Gastroesophageal sphincter (tissue), 4 donors: ENCODE data around the gene NOTCH4. TPM values are rescaled to one million over a fixed set of nuclear protein-coding genes. Genes with fewer than 3 reads are reported as not detected.
A peak's percentile ranks its signal among the peaks of the same experiment; 100 is the strongest.
"Not testable (repeated sequence)": the region's sequence is repeated elsewhere in the genome, so short reads cannot be mapped to it uniquely, and the experiment has no call there.

Experiments
- ATAC-seq: fragments of 150-250 bp; one replicate; pipeline ENCODE4 v1.9.1; 2016; ENCODE audit warnings: mild to moderate bottlenecking, moderate library complexity
- H3K27ac ChIP-seq, 4 donors: fragments of 200-600 bp; sonication (generic) in 3 of 4; 1 replicate in 3 of 4; 2 replicates in 1 of 4; pipeline ENCODE4 v1.5.1; 2016 to 2019
- H3K27me3 ChIP-seq: fragments of 200-600 bp; sonication (generic); one replicate; pipeline ENCODE4 v1.5.1; 2019
- H3K36me3 ChIP-seq, 2 donors: fragments of 200-600 bp; sonication (generic); one replicate each; pipeline ENCODE4 v1.5.1; 2019; ENCODE audit warnings: control low read depth in 1 of 2
- H3K4me1 ChIP-seq, 3 donors: fragments of 200-600 bp; sonication (generic); 1 replicate in 2 of 3; 2 replicates in 1 of 3; pipeline ENCODE4 v1.5.1; 2016 to 2019; ENCODE audit warnings: control low read depth in 2 of 3
- H3K4me3 ChIP-seq, 2 donors: fragments of 200-600 bp; sonication (generic); one replicate each; pipeline ENCODE4 v1.5.1; 2019; ENCODE audit warnings: mild to moderate bottlenecking in 1 of 2, moderate library complexity in 1 of 2
- H3K9me3 ChIP-seq, 3 donors: fragments of 200-600 bp; sonication (generic); one replicate each; pipeline ENCODE4 v1.5.1; 2017 to 2019; ENCODE audit warnings: control low read depth in 2 of 3
- CTCF ChIP-seq, 4 experiments: fragments of 200-600 bp in 2 of 4; fragments of 450-650 bp in 2 of 4; sonication (generic) in 1 of 4; IDR thresholded peaks; one replicate each; pipeline ENCODE4 v1.5.1; 2017 to 2019; ENCODE audit warnings: antibody characterized with exemption in 4 of 4, mild to moderate bottlenecking in 2 of 4, moderate library complexity in 2 of 4
- EP300 ChIP-seq: sonication (generic); formaldehyde crosslinking; IDR thresholded peaks from one replicate; pipeline ENCODE4 v1.6.1; 2017; ENCODE audit warnings: antibody characterized with exemption, mild to moderate bottlenecking
- POLR2A ChIP-seq, 2 donors: fragments of 450-650 bp; IDR thresholded peaks; one replicate each; pipeline ENCODE4 v1.6.1; 2017; ENCODE audit warnings: antibody characterized with exemption in 2 of 2, mild to moderate bottlenecking in 2 of 2, moderate library complexity in 1 of 2
- POLR2AphosphoS5 ChIP-seq: sonication (generic); formaldehyde crosslinking; IDR thresholded peaks from one replicate; pipeline ENCODE4 v1.6.1; 2017; ENCODE audit warnings: antibody characterized with exemption
- WGBS, 2 donors: methylation state at CpG; one replicate each; pipeline ENCODE4 v1.1.5; 2018; ENCODE audit warnings: low coverage in 1 of 2; 5-methylcytosine and 5-hydroxymethylcytosine counted together
- total RNA-seq, 4 donors: library from RNA; depleted of rRNA; stranded (reverse); fragments of >200 nt; gene quantifications; one replicate each; pipeline ENCODE4 v1.1.0, GENCODE V29; 2016

Gene NOTCH4
- total RNA-seq, 4 donors from 2014 or later: 10.9 to 26.0 (median 13.2) TPM

- WGBS, 2 donors: 1 to 8% methylated on average over 3 to 7 of the region's 13 CpGs
Observed at GRCh38 chr6:32188381-32189068, 35.3 kb downstream of the NOTCH4 start.

DNA sequence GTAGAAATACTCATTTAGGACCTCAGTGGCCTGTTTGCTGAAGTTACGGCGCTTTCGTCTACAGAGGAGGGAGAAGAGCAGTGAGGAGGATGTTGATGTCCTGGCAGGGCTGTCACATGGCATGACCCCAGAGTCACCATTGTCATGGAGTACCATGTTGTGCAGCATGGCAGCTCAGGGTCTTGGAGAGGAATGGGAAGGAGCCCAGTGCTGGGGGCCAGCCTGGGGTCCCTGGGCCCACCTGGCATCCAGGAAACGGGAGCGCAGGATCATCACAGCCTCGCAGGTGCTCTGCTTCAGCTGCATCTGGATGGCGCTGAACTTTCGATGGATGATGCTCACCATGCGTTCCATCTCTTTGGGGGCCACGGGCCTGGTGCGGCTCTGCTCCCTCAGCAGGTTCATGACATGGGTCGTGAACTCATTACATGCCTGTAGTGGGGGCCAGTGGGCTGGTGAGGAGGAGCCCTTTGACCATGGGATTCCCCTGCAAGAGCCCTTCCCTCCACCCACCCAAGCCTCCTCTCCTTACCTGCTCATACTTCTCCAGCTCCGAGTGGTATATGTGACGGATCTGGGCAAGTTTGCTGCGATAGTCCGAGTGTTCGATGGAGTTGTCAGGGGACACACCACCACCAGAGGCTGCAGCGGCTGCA lies 36.0 kb downstream of the NOTCH4 start:
- 70% methylated on average over 2 of the region's 18 CpGs; no CpG with 5 or more reads in 1 of the 2 donors for WGBS, 2 donors
- Histone ChIP-seq H3K4me1 (peaks cover 0 to 84% (median 34%) of the 10 kb centered on the region in 3 donors), H3K4me3 (peak overlapping the region in 1 of 2 donors; percentile 89), H3K27ac (peak overlapping the region; percentile 97 to 99 (median 98)), H3K36me3 (peaks cover 0 to 35% of the 10 kb centered on the region in 2 donors)
- H3K27me3 ChIP-seq, H3K9me3 ChIP-seq, ATAC-seq: not testable (repeated sequence)

More at GRCh38 chr6:32188381-32189068, 35.3 kb downstream of the NOTCH4 start:
- peaks cover 0 to 28% of the 10 kb centered on the region in 2 donors for H3K36me3 ChIP-seq
- peaks cover 0 to 89% (median 34%) of the 10 kb centered on the region in 3 donors for H3K4me1 ChIP-seq
- peak overlapping the region; percentile 97 to 99 (median 98) for H3K27ac ChIP-seq
- no peaks in the 10 kb centered on the region for H3K27me3 ChIP-seq
- TF ChIP-seq POLR2AphosphoS5 (no peak), EP300 (no peak), POLR2A (IDR thresholded peaks at IDR 0.05) (no peak), CTCF (IDR thresholded peaks at IDR 0.05) (no peak)
- peak overlapping the region; percentile 89 to 98 for H3K4me3 ChIP-seq
- ATAC-seq: no peak
- H3K9me3 ChIP-seq: no peaks in the 10 kb centered on the region

DNA sequence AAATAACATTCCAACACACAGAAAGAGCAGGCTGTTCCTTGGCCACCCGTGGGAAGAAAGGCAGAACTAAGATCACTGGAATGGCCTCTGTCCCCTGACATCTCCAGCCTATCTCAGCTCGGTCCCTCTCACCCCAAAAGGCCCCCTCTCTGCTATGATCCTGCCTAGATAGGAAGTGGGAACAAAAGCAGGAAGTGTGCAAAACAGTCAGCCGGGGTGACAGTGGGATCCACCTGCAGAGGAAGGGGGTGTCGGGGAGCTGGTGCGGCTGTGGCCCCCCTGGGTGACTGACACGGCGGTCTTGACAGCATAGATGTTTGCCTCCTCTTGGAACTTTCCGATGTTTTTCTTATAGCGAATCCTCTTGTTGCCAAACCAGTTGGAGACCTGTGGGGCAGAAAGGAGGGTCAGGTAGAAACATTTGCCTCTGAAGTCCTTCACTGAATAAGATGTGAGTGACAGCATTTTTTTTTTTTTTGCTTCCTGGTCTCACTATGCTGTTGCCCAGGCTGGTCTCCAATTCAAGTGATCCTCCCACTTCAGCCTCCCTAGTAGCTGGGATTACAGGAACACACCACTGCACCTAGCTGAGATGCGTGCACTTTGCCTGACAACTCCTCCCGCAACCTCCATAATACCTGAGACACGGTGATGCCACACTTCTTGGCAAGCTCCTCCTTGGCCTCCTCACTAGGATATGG lies 36.7 kb downstream of the NOTCH4 start:
- 67 to 90% methylated on average over 4 to 11 of the region's 12 CpGs for WGBS, 2 donors
- Histone ChIP-seq H3K4me1 (peaks cover 0 to 84% (median 36%) of the 10 kb centered on the region in 3 donors), H3K27me3 (no peaks in the 10 kb centered on the region), H3K9me3 (no peaks in the 10 kb centered on the region), H3K4me3 (no peak overlapping the region), H3K27ac (peak overlapping the region; percentile 68 to 99 (median 98)), H3K36me3 (peaks cover 0 to 42% of the 10 kb centered on the region in 2 donors)
- no peak for TF ChIP-seq EP300
- TF ChIP-seq CTCF (IDR thresholded peaks at IDR 0.05): no peak
- no peak for TF ChIP-seq POLR2A (IDR thresholded peaks at IDR 0.05)
- TF ChIP-seq POLR2AphosphoS5: peak; percentile 2
- ATAC-seq: no peak

DNA sequence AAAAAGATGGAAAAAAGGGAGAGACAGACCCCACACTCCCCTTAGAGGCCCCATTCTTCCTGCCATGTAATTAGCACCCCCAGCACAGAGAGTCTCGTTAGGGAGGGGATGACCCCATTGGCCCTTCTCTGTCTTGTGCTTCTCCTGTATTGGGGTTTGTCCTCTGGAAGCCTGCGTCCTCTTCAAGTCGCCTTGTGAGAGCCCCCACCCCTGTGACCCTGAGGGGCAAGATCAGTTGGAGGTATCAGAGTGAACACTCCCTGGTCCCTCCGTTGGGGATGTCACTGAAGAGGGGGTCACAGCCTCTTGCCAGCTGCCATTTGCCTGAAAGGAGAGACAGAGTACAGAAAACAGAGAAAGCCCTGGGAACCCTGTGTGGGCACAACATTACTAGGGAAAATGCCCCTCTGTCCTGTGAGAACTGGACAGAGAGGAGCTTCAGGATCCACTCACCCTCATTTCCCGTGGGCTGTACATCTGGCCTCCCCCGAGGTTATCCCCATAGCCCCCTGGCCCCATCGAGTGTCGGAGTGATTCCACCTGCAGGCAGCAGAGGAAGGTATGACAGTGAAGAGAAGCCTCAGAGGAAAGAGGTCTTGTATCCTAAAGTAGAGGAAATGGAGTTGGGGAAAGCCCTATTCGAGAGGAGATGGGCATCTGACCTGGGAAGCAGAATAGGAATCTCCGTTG lies 37.6 kb downstream of the NOTCH4 start:
- H3K9me3 ChIP-seq, H3K27me3 ChIP-seq, ATAC-seq, H3K4me3 ChIP-seq: not testable (repeated sequence)
- WGBS, 2 donors: 17 to 45% methylated on average over 1 to 4 of the region's 10 CpGs
- Histone ChIP-seq H3K4me1 (peaks cover 0 to 84% (median 43%) of the 10 kb centered on the region in 3 donors), H3K27ac (peak overlapping the region; percentile 68 to 99 (median 98)), H3K36me3 (peaks cover 0 to 51% of the 10 kb centered on the region in 2 donors)

DNA sequence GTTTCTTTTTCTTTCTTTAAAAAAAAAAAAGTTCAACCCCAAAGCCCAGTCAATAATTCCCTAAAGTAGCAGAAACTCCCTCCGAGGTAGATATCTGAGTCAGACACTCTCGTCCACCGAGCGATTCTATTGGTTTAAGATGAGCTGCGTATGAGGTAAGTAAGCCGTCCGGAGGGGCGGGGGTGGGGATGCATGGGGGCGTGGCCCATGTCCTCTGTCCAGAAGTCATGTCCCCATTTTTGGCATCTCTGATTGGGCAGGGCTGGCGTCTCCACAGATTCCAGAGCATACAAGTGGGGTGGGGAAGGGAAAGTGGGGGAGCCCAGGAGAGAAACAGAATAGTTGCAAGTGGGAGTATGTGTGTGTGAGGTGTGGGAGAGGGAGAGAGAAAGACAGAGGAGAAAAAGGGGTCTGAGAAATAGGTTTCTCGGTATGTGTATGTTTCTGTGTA lies 38.2 kb downstream of the NOTCH4 start:
- WGBS, 2 donors: 7 to 17% methylated on average over 2 to 10 of the region's 11 CpGs
- Histone ChIP-seq H3K27ac (peak overlapping the region; percentile 68 to 99 (median 98)), H3K36me3 (peaks cover 0 to 56% of the 10 kb centered on the region in 2 donors), H3K4me1 (peaks cover 0 to 84% (median 43%) of the 10 kb centered on the region in 3 donors)
- not testable (repeated sequence) for H3K9me3 ChIP-seq, H3K4me3 ChIP-seq, H3K27me3 ChIP-seq
- peak; percentile 85 for ATAC-seq

DNA sequence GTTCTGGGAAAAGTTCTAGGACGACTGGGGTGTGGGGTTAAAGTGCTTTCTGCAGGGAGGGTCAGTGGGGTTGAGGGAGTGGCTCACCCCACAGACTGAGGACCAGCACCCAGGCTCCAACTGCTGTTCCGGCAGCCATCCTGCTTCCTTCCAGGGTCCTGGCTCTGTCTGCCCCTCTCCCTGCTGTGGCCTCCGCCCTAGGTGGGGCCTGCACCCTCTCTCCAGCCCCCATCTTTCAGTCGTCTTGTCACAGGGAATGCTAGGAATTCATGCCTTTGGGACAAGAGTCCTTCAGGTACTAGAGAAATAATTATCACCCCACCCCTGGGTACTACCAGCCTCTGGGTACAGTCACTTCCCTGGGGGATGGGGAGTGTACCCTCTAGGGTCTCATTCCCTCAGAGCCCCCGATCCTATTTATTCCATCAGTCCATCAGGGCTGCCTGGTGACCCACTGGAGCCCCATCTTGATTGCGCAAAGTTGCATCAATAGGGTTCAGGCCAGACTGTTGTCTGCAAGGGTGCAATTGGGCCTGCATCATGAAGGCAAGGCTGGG lies 39.7 kb downstream of the NOTCH4 start, which contains the start of gene AGER:
Gene AGER (minus strand): TSS at position 170 of the 557 bp plus-strand sequence. CDS start 31 bp downstream, at position 139.
- Histone ChIP-seq H3K9me3 (no peaks in the 10 kb centered on the region), H3K4me3 (no peak within 1 kb of the TSS), H3K36me3 (peaks cover 0 to 70% of the 10 kb centered on the region in 2 donors), H3K4me1 (peaks cover 0 to 91% (median 54%) of the 10 kb centered on the region in 3 donors), H3K27ac (peak within 1 kb of the TSS in 3 of 4 donors; percentile 64 to 99 (median 97)), H3K27me3 (no peaks in the 10 kb centered on the region)
- 20 to 73% methylated on average over 1 to 6 of the region's 6 CpGs for WGBS, 2 donors
- no peak for ATAC-seq
- TF ChIP-seq POLR2AphosphoS5 (peak; percentile 8), POLR2A (IDR thresholded peaks at IDR 0.05) (no peak), EP300 (no peak), CTCF (IDR thresholded peaks at IDR 0.05) (no peak)
